Uterus (tissue), 4 donors: ENCODE results near the gene ARFIP1. TPM values are rescaled to one million over a fixed set of nuclear protein-coding genes. Genes with fewer than 3 reads are reported as not detected.

Source experiments
- DNase-seq, 2 donors: peaks; one replicate each; pipeline ENCODE4 v3.0.0-alpha.2; 2019 to 2020
- H3K27ac ChIP-seq, 2 donors: fragments of 200-600 bp; sonication (generic); 1 replicate in 1 of 2; 2 replicates in 1 of 2; pipeline ENCODE4 v1.5.1; 2016 to 2018
- H3K27me3 ChIP-seq, 2 donors: fragments of 200-600 bp; sonication (generic); one replicate each; pipeline ENCODE4 v1.5.1; 2018 to 2019; ENCODE audit warnings: control low read depth in 1 of 2
- H3K36me3 ChIP-seq, 2 donors: fragments of 200-600 bp; sonication (generic); one replicate each; pipeline ENCODE4 v1.5.1; 2019; ENCODE audit warnings: control low read depth in 1 of 2
- H3K4me1 ChIP-seq, 2 donors: fragments of 200-600 bp; sonication (generic); one replicate each; pipeline ENCODE4 v1.5.1; 2018 to 2019; ENCODE audit warnings: control low read depth in 1 of 2
- H3K4me3 ChIP-seq, 2 donors: fragments of 200-600 bp; sonication (generic); 1 replicate in 1 of 2; 2 replicates in 1 of 2; pipeline ENCODE4 v1.5.1; 2018 to 2019; ENCODE audit warnings: mild to moderate bottlenecking in 1 of 2
- H3K9me3 ChIP-seq, 2 donors: fragments of 200-600 bp; sonication (generic); one replicate each; pipeline ENCODE4 v1.5.1; 2019; ENCODE audit warnings: control low read depth in 1 of 2
- CTCF ChIP-seq, 4 experiments: fragments of 200-600 bp in 2 of 4; fragments of 450-650 bp in 2 of 4; sonication (generic) in 2 of 4; IDR thresholded peaks; one replicate each; pipeline ENCODE4 v1.5.1; 2016 to 2019; ENCODE audit warnings: antibody characterized with exemption in 4 of 4, mild to moderate bottlenecking in 2 of 4, moderate library complexity in 1 of 4
- POLR2A ChIP-seq, 2 donors: fragments of 450-650 bp; IDR thresholded peaks; one replicate each; pipeline ENCODE4 v1.6.1; 2016; ENCODE audit warnings: antibody characterized with exemption in 2 of 2, mild to moderate bottlenecking in 1 of 2, moderate library complexity in 1 of 2
- intact Hi-C: fragments of 100-400 bp; cut with DNase I; formaldehyde crosslinking; loops from one replicate; pipeline ENCODE4 v1.15.1; 2023; ENCODE audit warnings: low total_unique reads
- total RNA-seq, 4 donors: library from RNA; depleted of rRNA in 3 of 4; stranded (reverse); fragments of >200 nt in 3 of 4; gene quantifications; one replicate each; pipeline versions ENCODE4 v1.1.0 to v1.2.4, GENCODE V29; 2014 to 2023
- donor health status: DM: yes; HTN: yes; CAD: no.

Gene ARFIP1
- total RNA-seq, 4 donors from 2014 or later: 19.5 to 75.6 (median 34.1) TPM

- Histone ChIP-seq H3K4me3 (no peak overlapping the region), H3K9me3 (no peaks in the 10 kb centered on the region), H3K4me1 (no peaks in the 10 kb centered on the region), H3K36me3 (no peaks in the 10 kb centered on the region), H3K27ac (no peak overlapping the region), H3K27me3 (no peaks in the 10 kb centered on the region)
- TF ChIP-seq CTCF (IDR thresholded peaks at IDR 0.05) (no peak), POLR2A (IDR thresholded peaks at IDR 0.05) (no peak)
- intact Hi-C loops: no loop called here
- no peak for DNase-seq
Measured at GRCh38 chr4:152820073-152820472, 40.3 kb downstream of the ARFIP1 start.

GRCh38 chr4:152822323-152822722, 42.6 kb downstream of the ARFIP1 start:
- Histone ChIP-seq H3K9me3 (peaks cover 0 to 4% of the 10 kb centered on the region in 2 donors), H3K4me3 (no peak overlapping the region), H3K27me3 (no peaks in the 10 kb centered on the region), H3K36me3 (no peaks in the 10 kb centered on the region), H3K4me1 (no peaks in the 10 kb centered on the region), H3K27ac (no peak overlapping the region)
- no peak for TF ChIP-seq POLR2A (IDR thresholded peaks at IDR 0.05)
- intact Hi-C loops: no loop called here
- DNase-seq: no peak

- Histone ChIP-seq H3K36me3 (no peaks in the 10 kb centered on the region), H3K27ac (no peak overlapping the region), H3K4me3 (no peak overlapping the region), H3K27me3 (no peaks in the 10 kb centered on the region), H3K4me1 (no peaks in the 10 kb centered on the region), H3K9me3 (peaks cover 0 to 4% of the 10 kb centered on the region in 2 donors)
- intact Hi-C loops: no loop called here
- DNase-seq: no peak
- TF ChIP-seq POLR2A (IDR thresholded peaks at IDR 0.05) (no peak), CTCF (IDR thresholded peaks at IDR 0.05) (no peak)
Measured at GRCh38 chr4:152824561-152824960, 44.8 kb downstream of the ARFIP1 start.

GRCh38 chr4:152825336-152825735, 45.6 kb downstream of the ARFIP1 start:
- Histone ChIP-seq H3K4me1 (no peaks in the 10 kb centered on the region), H3K27ac (no peak overlapping the region), H3K36me3 (no peaks in the 10 kb centered on the region), H3K9me3 (peaks cover 0 to 4% of the 10 kb centered on the region in 2 donors), H3K27me3 (no peaks in the 10 kb centered on the region), H3K4me3 (no peak overlapping the region)
- intact Hi-C loops: no loop called here
- no peak for DNase-seq
- TF ChIP-seq CTCF (IDR thresholded peaks at IDR 0.05): no peak
- no peak for TF ChIP-seq POLR2A (IDR thresholded peaks at IDR 0.05)

- H3K4me3 ChIP-seq: no peak overlapping the region
- peaks cover 0 to 4% of the 10 kb centered on the region in 2 donors for H3K9me3 ChIP-seq
- no peaks in the 10 kb centered on the region for H3K4me1 ChIP-seq
- intact Hi-C loops: no loop called here
- no peak for TF ChIP-seq CTCF (IDR thresholded peaks at IDR 0.05)
- no peak for TF ChIP-seq POLR2A (IDR thresholded peaks at IDR 0.05)
- no peak overlapping the region for H3K27ac ChIP-seq
- H3K36me3 ChIP-seq: no peaks in the 10 kb centered on the region
- no peaks in the 10 kb centered on the region for H3K27me3 ChIP-seq
- DNase-seq: no peak
Measured at GRCh38 chr4:152828122-152828521, 48.4 kb downstream of the ARFIP1 start.

- H3K27ac ChIP-seq: no peak overlapping the region
- no peaks in the 10 kb centered on the region for H3K36me3 ChIP-seq
- no peaks in the 10 kb centered on the region for H3K9me3 ChIP-seq
- H3K4me1 ChIP-seq: no peaks in the 10 kb centered on the region
- no peak overlapping the region for H3K4me3 ChIP-seq
- no peaks in the 10 kb centered on the region for H3K27me3 ChIP-seq
- TF ChIP-seq POLR2A (IDR thresholded peaks at IDR 0.05) (no peak), CTCF (IDR thresholded peaks at IDR 0.05) (no peak)
- no peak for DNase-seq
- intact Hi-C loops: no loop called here
Measured at GRCh38 chr4:152831416-152831815, 51.7 kb downstream of the ARFIP1 start.
